LNCaP clone FGC (cell line): Measurements from ENCODE around the gene ZNF688.

Experiments used
- DNase-seq: peaks from one replicate; pipeline ENCODE4 v3.0.0-alpha.2; 2011; ENCODE audit warnings: low read depth
- H3K4me3 ChIP-seq: 2 replicates; pipeline ENCODE4 v1.5.1; 2011; ENCODE audit warnings: mild to moderate bottlenecking, low read depth, low read length, control low read depth
- CTCF ChIP-seq: IDR thresholded peaks from 2 replicates; pipeline ENCODE4 v1.5.1; 2012; ENCODE audit warnings: mild to moderate bottlenecking; ENCODE audit not compliant: control insufficient read depth, insufficient read depth; ENCODE audit errors: extremely low read depth

The ZNF688 gene

DNA sequence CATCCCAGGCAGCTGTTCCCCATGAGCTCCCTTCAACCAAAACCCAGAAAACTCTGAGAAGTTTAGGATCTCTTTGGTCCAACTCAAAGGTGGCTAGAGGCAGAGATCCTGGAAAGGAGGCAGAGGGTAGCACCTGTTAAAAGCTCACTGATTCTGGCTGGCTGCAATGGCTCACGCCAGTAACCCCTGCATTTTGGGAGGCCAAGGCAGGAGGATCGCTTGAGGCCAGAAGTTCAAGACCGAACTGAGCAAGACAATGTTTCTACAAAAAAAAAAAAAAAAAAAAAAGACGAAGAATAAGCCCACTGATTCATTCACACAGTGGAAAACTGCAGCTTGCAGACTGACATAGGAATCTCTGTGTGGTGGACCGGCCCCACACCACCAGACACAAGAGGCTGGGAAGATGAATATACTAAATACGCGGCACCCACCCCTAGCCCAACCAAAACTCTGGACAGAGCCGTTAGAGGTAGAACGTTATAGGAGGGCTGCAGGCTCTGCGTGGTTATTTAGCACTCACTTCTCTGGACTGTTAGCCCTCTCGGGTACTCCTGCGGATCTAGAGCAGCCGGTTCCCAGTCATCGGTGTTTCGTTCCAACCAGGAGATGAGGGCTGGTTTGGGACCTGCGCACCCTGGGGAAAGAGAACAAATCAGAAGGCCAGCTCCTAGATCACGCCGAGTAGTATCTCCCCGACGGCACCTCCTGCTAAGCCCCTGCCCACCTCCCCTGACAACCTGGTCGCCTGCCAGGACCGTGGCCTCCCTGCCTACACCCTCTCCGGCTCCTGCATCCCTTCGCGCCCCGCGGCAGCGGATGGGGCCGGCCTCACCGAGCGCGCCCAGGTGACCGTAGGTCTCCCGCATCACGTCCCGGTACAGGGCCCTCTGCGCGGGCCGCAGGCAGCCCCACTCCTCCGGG lies 37.8 kb upstream of the ZNF688 start:
- H3K4me3 ChIP-seq = peak overlapping the region; percentile 83
- no peak for DNase-seq
- no peak for TF ChIP-seq CTCF

- no peak for DNase-seq
- TF ChIP-seq CTCF = no peak
- H3K4me3 ChIP-seq = no peak overlapping the region
Measured at GRCh38 chr16:30606004-30606403, 34.5 kb upstream of the ZNF688 start.

GRCh38 chr16:30605158-30605557 lies 33.6 kb upstream of the ZNF688 start:
- no peak for TF ChIP-seq CTCF
- DNase-seq = no peak
- H3K4me3 ChIP-seq = no peak overlapping the region

- no peak for TF ChIP-seq CTCF
- no peak overlapping the region for H3K4me3 ChIP-seq
- DNase-seq = no peak
Measured at GRCh38 chr16:30604316-30604947, 32.9 kb upstream of the ZNF688 start.

GRCh38 chr16:30603945-30604315 lies 32.4 kb upstream of the ZNF688 start:
- no peak for DNase-seq
- TF ChIP-seq CTCF = no peak
- no peak overlapping the region for H3K4me3 ChIP-seq

DNA sequence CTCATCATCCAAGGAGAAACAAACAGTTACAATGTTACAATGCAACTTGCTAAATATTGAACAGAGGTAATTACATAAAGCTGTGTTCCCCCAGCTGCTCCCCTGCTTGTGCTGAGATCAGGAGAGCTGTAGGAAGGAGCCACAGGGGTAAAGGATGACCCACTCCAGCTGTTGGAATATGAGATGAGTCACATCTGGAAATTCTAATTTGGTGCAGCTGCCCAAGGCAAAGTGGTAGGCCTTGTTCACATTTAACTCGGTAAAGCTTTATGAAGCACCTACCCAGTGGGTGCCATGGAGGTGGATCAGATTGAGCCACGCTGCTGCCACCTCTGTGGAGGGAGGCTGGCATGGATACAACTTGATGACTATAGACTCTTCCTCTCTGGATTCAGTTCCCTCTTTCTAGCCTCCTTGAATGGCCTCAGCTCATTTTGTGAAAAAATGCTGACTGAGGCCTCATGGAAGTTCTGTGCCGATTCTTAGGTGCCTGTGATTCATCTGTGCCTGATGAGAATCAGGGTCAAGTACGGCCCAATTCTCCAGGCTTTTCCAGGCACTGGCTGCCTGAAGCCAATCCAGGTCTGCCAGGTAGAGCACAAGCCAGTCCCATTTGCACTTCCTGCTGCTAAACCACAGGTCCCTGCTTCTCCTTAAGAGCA lies 31.2 kb upstream of the ZNF688 start:
- no peak overlapping the region for H3K4me3 ChIP-seq
- no peak for TF ChIP-seq CTCF
- DNase-seq = no peak
